WTC11 (cell line): Measurements from ENCODE around the gene NOG. TPM values are rescaled to one million over a fixed set of nuclear protein-coding genes. Genes with fewer than 3 reads are reported as not detected.

Source experiments
- ATAC-seq: fragments of 200-7000 bp; cut with Tn5 transposase; 2 replicates; pipeline ENCODE4 v1.10.0; 2021; ENCODE audit warnings: mild to moderate bottlenecking, moderate library complexity
- CTCF ChIA-PET: fragments of 300-600 bp; sonication (Branson Sonifier 250); formaldehyde crosslinking; loops from one replicate; lab custom pipeline; 2021; ENCODE audit warnings: antibody characterized with exemption; lab: Charles Lee
- POLR2A ChIA-PET: fragments of 350-600 bp; sonication (Branson Sonifier 250); formaldehyde crosslinking; loops from one replicate; lab custom pipeline; 2021; ENCODE audit warnings: antibody characterized with exemption; lab: Charles Lee
- DNase-seq: peaks from one replicate; pipeline ENCODE4 v3.0.0; 2021; ENCODE audit warnings: low spot score
- H3K27ac Mint-ChIP-seq: 2 replicates; pipeline ENCODE4 v1.8.0; 2021; ENCODE audit warnings: mixed read lengths
- H3K27me3 Mint-ChIP-seq: 2 replicates; pipeline ENCODE4 v1.8.0; 2021; ENCODE audit warnings: low read depth, mild to moderate bottlenecking, moderate library complexity, mixed read lengths
- H3K36me3 Mint-ChIP-seq: 2 replicates; pipeline ENCODE4 v1.8.0; 2021; ENCODE audit warnings: mixed read lengths
- H3K4me1 Mint-ChIP-seq: 2 replicates; pipeline ENCODE4 v1.8.0; 2022; ENCODE audit warnings: mixed read lengths
- H3K4me3 Mint-ChIP-seq: 2 replicates; pipeline ENCODE4 v1.8.0; 2021; ENCODE audit warnings: mild to moderate bottlenecking, moderate library complexity, mixed read lengths
- H3K9me3 Mint-ChIP-seq: 2 replicates; pipeline ENCODE4 v1.8.0; 2021; ENCODE audit warnings: mixed read lengths
- AFF4 ChIP-seq: sonication (generic); formaldehyde crosslinking; IDR thresholded peaks from 2 replicates; pipeline ENCODE4 v1.8.1; 2023; ENCODE audit warnings: mild to moderate bottlenecking, missing genetic modification reagents, borderline replicate concordance
- ATF1 ChIP-seq: sonication (generic); formaldehyde crosslinking; IDR thresholded peaks from 2 replicates; pipeline ENCODE4 v1.8.1; 2023; ENCODE audit warnings: mild to moderate bottlenecking, moderate library complexity, missing genetic modification reagents
- ATF6 ChIP-seq: sonication (generic); formaldehyde crosslinking; IDR thresholded peaks from 2 replicates; pipeline ENCODE4 v1.8.1; 2023; ENCODE audit warnings: mild to moderate bottlenecking, missing genetic modification reagents
- E2F5 ChIP-seq: sonication (generic); formaldehyde crosslinking; IDR thresholded peaks from 2 replicates; pipeline ENCODE4 v1.8.1; 2022; ENCODE audit warnings: mild to moderate bottlenecking, moderate library complexity, missing genetic modification reagents
- EMX1 ChIP-seq: fragments of 250-450 bp; sonication (Bioruptor Pico); IDR thresholded peaks from 2 replicates; pipeline ENCODE4 v1.8.0; 2021; ENCODE audit warnings: mild to moderate bottlenecking
- FOXJ3 ChIP-seq: sonication (generic); formaldehyde crosslinking; IDR thresholded peaks from 2 replicates; pipeline ENCODE4 v1.9.0; 2021; ENCODE audit warnings: missing genetic modification reagents, mild to moderate bottlenecking, borderline replicate concordance
- FOXP1 ChIP-seq: sonication (generic); formaldehyde crosslinking; IDR thresholded peaks from 2 replicates; pipeline ENCODE4 v1.8.0; 2022; ENCODE audit warnings: missing genetic modification reagents, mild to moderate bottlenecking, moderate library complexity, borderline replicate concordance
- GABPB1 ChIP-seq: sonication (generic); formaldehyde crosslinking; IDR thresholded peaks from 2 replicates; pipeline ENCODE4 v1.8.1; 2023; ENCODE audit warnings: mild to moderate bottlenecking, missing genetic modification reagents
- GTF2I ChIP-seq: fragments of 250-450 bp; sonication (Bioruptor Pico); conservative IDR thresholded peaks from 2 replicates; pipeline ENCODE4 v1.4.0; 2021; ENCODE audit warnings: mild to moderate bottlenecking
- IRF2 ChIP-seq: sonication (generic); formaldehyde crosslinking; IDR thresholded peaks from 2 replicates; pipeline ENCODE4 v1.8.0; 2022; ENCODE audit warnings: low read depth, missing genetic modification reagents, borderline replicate concordance
- JAZF1 ChIP-seq: fragments of 250-450 bp; sonication (Bioruptor Pico); IDR thresholded peaks from 2 replicates; pipeline ENCODE4 v1.9.0; 2021; ENCODE audit warnings: moderate library complexity, mild to moderate bottlenecking, inconsistent platforms
- JUN ChIP-seq: sonication (generic); formaldehyde crosslinking; IDR thresholded peaks from 2 replicates; pipeline ENCODE4 v1.8.0; 2023; ENCODE audit warnings: mild to moderate bottlenecking, missing genetic modification reagents
- MAX ChIP-seq: sonication (generic); formaldehyde crosslinking; IDR thresholded peaks from 2 replicates; pipeline ENCODE4 v1.8.0; 2022; ENCODE audit warnings: mild to moderate bottlenecking, missing genetic modification reagents
- MLX ChIP-seq: sonication (generic); formaldehyde crosslinking; IDR thresholded peaks from 2 replicates; pipeline ENCODE4 v1.8.1; 2023; ENCODE audit warnings: mild to moderate bottlenecking, missing genetic modification reagents, moderate library complexity
- NR1H2 ChIP-seq: sonication (generic); formaldehyde crosslinking; IDR thresholded peaks from 2 replicates; pipeline ENCODE4 v1.9.0; 2021; ENCODE audit warnings: mild to moderate bottlenecking, moderate library complexity, missing genetic modification reagents
- SMAD3 ChIP-seq: sonication (generic); formaldehyde crosslinking; IDR thresholded peaks from 2 replicates; pipeline ENCODE4 v1.8.0; 2022; ENCODE audit warnings: missing genetic modification reagents, mild to moderate bottlenecking, borderline replicate concordance
- SMAD4 ChIP-seq: sonication (generic); formaldehyde crosslinking; IDR thresholded peaks from 2 replicates; pipeline ENCODE4 v1.8.0; 2022; ENCODE audit warnings: mild to moderate bottlenecking, missing genetic modification reagents
- TEAD4 ChIP-seq: sonication (generic); formaldehyde crosslinking; IDR thresholded peaks from 2 replicates; pipeline ENCODE4 v1.8.0; 2022; ENCODE audit warnings: mild to moderate bottlenecking, missing genetic modification reagents
- ZBTB21 ChIP-seq: sonication (generic); formaldehyde crosslinking; IDR thresholded peaks from 2 replicates; pipeline ENCODE4 v1.8.1; 2023; ENCODE audit warnings: mild to moderate bottlenecking, missing genetic modification reagents, borderline replicate concordance
- ZBTB43 ChIP-seq: sonication (generic); formaldehyde crosslinking; IDR thresholded peaks from 2 replicates; pipeline ENCODE4 v1.8.1; 2023; ENCODE audit warnings: mild to moderate bottlenecking, missing genetic modification reagents
- ZNF263 ChIP-seq: sonication (generic); formaldehyde crosslinking; IDR thresholded peaks from 2 replicates; pipeline ENCODE4 v1.8.1; 2022; ENCODE audit warnings: low read depth, mild to moderate bottlenecking, moderate library complexity, missing genetic modification reagents
- ZNF317 ChIP-seq: sonication (generic); formaldehyde crosslinking; IDR thresholded peaks from 2 replicates; pipeline ENCODE4 v1.8.1; 2023; ENCODE audit warnings: low read depth, mild to moderate bottlenecking, moderate library complexity, missing genetic modification reagents, borderline replicate concordance
- ZNF423 ChIP-seq: fragments of 250-450 bp; sonication (Bioruptor Pico); IDR thresholded peaks from 2 replicates; pipeline ENCODE4 v2.1.2; 2022; ENCODE audit warnings: mild to moderate bottlenecking, moderate library complexity
- total RNA-seq: library from RNA; stranded (reverse); gene quantifications from 3 replicates; pipeline ENCODE4 v1.2.3, GENCODE V29; 2021

The NOG gene
- total RNA-seq, 1 experiment from 2014 or later: 1.2 TPM

- no peak for ATAC-seq
- no peak overlapping the region for H3K4me3 Mint-ChIP-seq
- CTCF ChIA-PET: interaction anchor here (0.9 to 1.4 kb wide), 4 partner anchors 45 to 225 kb away, joined by 3 to 8 read pairs (median 4); no protein-coding TSS in a partner anchor
- H3K36me3 Mint-ChIP-seq: 0 out of 2 replicates have a peak, but pooled peaks cover 2% of the 10 kb centered on the region
- peaks cover 30% of the 10 kb centered on the region for H3K9me3 Mint-ChIP-seq
- H3K27me3 Mint-ChIP-seq: no peaks in the 10 kb centered on the region
- POLR2A ChIA-PET: no interaction called here
- no peak for TF ChIP-seq AFF4
- no peak for TF ChIP-seq ZNF423
- no peak for TF ChIP-seq NR1H2
- TF ChIP-seq SMAD3: no peak
- TF ChIP-seq GABPB1 (CRISPR knock-in tag): no peak
- TF ChIP-seq ZBTB43 (CRISPR knock-in tag): no peak
- no peak for TF ChIP-seq ATF6 (CRISPR knock-in tag)
- no peak for TF ChIP-seq JUN
- no peak for TF ChIP-seq SMAD4
- TF ChIP-seq FOXP1 (CRISPR knock-in tag): no peak
- no peak for TF ChIP-seq MLX
- DNase-seq: no peak
- no peak overlapping the region for H3K27ac Mint-ChIP-seq
- peaks cover 13% of the 10 kb centered on the region for H3K4me1 Mint-ChIP-seq
These were observed 48.4 kb upstream of the NOG start for GRCh38 chr17:56545106-56545505.

GRCh38 chr17:56545930-56546329 is 47.6 kb upstream of the NOG start:
- Mint-ChIP-seq H3K36me3 (0 out of 2 replicates have a peak, but pooled peaks cover 2% of the 10 kb centered on the region), H3K4me1 (peaks cover 18% of the 10 kb centered on the region), H3K27me3 (no peaks in the 10 kb centered on the region), H3K9me3 (peaks cover 33% of the 10 kb centered on the region), H3K27ac (no peak overlapping the region), H3K4me3 (no peak overlapping the region)
- DNase-seq: no peak
- ChIA-PET POLR2A (no interaction called here), CTCF (no interaction called here)
- ATAC-seq: no peak
- TF ChIP-seq E2F5 (no peak), ATF6 (CRISPR knock-in tag) (no peak), ZNF263 (CRISPR knock-in tag) (no peak), IRF2 (CRISPR knock-in tag) (no peak), TEAD4 (no peak), ZBTB21 (CRISPR knock-in tag) (no peak), EMX1 (CRISPR knock-in tag) (no peak), JAZF1 (CRISPR knock-in tag) (no peak), MAX (CRISPR knock-in tag) (no peak), ATF1 (CRISPR knock-in tag) (no peak), ZNF317 (CRISPR knock-in tag) (no peak), FOXJ3 (no peak), GTF2I (CRISPR knock-in tag) (no peak)
